ENCODE data around the gene KY.
A peak's percentile ranks its signal among the peaks of the same experiment; 100 is the strongest.
"Not testable (repeated sequence)": the region's sequence is repeated elsewhere in the genome, so short reads cannot be mapped to it uniquely, and the experiment has no call there.

The KY gene

DNA sequence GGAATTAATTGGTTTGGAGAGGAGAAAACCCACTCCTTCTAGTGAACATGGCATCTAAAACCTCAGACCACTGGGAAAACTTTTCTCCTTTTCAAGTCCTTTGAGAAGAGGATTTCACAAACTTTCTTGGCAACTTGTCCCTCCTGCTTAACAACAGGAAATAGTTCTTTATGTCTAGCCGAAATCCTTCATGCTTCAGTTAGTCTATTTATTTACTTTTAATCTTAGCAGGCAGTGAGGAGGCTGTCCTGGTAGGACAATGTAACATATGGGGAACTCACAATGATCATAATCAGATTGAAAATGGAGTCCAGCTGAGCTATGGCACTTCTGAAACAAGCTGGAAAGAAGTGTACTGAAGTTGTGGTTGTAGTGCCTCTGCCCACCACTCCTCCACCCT is 50.6 kb downstream of the KY start:
- no peak for DNase-seq

DNA sequence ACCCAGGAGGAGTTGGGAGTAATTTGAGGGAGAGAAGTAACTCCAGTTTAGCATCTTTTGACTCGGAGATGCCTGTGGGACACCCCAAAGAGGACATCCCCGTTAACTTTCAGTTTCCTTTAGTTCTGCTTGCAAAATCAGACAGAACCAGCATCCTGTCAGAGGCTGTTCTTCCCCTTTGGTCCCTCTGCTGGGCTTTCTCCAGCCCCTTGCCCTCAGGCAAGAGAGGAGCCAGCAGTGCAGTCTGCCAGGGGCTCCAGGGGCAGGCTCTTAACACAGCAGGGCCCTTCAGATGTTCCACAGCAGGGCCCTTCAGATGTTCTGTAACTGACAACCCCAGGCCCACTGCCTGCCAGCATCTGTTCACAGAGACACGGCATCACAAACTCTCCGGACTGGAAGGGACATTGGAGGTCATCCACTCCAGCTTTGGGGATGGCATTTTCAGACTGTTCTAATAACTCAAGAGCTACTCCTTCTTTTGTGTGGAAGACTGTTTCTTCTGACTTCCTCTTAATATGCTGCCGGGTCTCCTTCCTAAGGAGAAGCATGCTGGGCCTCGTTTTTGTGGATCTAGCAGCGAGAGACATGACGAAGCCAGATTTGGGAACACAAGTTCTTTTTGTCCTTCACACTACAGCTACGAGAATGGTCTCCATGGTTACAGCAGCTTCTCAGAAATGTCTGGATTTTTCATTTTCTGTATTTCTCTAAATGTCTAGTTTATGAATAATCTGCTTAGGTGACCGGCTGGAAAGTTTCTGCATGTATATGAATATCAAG is 51.9 kb downstream of the KY start:
- DNase-seq, result no peak

DNA sequence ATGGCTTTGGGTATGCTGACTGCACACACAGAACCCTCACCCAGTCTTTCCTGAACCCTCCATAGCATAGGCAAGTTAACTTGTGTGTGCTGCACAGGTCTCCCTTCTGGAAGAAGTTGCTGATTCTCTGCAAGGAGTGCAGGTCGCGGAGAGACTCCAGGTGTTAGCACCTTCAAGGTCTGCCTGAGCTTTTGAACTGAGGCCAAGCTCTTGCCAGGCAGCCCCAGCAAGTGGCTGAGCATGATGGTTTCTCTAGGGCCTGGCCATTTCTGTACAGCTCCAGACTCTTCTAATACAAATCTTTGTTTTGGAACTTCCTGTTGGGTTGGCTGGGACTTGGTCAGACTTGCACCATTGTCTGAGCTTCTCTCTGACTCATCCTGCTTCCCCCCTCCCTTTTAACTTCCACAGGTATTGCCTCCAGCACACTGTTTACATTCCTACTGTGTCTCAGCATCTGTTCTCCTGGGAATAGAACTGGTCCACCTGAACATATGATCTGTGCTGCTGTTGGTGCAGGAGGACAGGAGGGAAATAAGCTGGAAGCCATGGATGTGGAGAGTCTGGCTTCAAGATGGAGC is 53.3 kb downstream of the KY start:
- no peak for DNase-seq

DNA sequence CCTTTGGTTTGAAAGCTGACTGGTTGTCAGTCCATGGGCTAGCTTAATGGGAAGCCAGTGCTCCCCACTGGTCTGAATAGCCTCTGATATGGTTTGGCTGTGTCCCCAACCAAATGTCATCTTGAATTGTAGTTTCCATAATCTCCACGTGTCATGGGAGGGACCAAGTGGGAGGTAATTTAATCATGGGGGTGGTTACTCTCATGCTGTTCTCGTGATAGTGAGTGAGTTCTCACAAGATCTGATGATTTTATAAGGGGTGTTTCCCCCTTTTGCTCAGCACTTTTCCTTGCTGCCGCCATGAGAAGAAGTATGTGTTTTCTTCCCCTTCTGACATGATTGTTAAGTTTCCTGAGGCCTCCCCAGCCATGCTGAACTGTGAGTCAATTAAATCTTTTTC is 55.8 kb downstream of the KY start:
- DNase-seq, result not testable (repeated sequence)

DNA sequence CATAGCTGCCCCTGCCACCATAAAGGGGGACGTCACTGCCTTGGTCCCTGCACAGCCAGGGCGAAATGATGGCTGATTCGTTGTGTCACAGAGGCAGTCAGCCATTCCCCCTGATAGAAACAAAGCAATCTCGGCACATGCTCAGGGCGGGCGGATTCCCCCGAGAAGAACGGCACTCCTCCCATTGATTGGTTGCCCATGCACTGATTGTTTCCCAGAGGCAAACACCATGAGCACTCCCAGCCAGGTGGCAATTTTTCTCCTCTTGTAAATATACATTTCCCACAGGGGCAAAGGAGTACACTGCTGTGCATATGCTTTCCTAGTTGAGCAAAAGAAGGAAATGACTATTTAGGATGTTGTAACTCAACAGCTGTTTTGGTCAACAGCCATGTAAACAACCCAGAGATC is 56.5 kb downstream of the KY start:
- DNase-seq, result no peak

DNA sequence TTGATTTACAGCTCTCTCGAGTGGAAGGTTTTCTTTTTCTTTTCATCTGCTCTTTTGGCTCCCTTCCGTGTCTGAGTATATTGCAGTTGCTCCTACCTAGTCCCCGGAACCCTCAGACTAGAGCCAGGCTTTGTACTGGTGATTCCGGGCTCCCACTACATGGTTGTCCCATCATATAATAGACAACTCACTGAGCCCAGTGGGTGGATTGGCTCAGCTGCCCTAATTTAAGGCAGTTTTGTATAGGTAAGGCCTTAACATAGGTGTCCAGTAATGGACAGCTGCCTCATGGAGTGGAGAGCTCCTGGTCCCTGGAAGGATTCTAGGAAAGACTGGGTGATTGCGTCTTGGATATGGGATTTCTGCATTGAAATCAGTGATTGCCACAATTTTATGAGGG is 58.0 kb downstream of the KY start:
- DNase-seq, result no peak

DNA sequence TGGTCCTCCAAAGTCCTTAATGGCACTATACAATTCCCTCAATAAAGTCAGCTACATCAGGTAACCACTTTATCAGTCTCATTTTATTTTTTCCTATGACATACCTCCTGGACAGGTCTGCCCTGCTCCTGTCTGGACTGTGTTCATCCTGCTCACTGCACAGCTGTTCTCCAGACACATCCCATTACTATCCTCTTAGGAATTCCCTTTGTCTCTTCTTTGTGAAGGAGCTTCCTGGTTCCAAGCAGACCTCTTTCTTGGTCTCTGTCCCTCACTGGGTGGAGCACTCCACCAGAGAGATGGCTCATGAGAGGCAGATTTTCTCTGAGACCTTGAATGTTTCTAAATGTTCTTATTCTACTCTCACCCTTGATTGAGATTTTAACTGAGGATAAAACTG is 60.1 kb downstream of the KY start:
- DNase-seq, result no peak

DNA sequence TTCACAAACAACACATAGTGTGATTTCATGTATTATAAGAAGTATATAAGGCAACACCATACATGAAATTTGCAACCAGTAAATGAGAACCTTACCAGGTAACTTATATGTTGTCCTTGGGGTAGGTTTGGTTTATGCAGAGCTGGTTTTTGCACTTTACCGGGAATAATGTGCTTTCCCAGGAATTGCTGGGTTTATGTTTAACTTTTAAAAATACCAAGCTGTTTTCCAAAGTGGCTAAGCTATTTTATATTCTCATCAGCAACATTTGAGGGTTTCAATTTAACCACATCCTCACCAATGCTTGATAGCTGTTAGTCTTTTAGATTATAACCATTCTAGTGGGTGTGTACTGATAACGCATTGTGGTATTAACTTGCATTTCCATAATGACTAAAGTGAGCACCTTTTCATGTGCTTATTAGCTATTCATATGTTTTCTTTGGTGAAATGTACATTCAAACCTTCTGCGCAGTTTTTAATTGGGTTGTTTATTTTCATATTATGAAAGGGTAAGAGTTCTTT is 71.6 kb downstream of the KY start:
- DNase-seq, result peak; percentile 65

DNA sequence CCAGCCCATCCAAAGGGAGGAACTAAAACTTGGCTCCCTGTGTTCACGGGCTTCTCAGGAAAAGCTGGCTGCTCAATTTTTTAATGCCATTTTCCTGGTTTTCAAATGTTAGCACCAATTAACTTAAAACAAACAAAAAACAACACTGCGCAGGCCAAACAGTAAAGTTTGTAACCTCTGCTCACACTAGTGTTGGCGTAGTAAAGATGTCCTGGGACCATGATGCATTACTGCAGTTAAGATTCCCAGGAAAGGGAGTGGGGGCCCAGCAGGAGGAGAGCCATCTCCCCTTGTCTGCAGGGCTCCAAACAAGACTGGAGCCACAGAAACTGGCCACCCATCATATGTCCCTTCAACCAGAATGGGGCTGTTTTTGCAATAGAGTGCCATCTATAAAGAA is 74.0 kb downstream of the KY start:
- DNase-seq, result no peak

DNA sequence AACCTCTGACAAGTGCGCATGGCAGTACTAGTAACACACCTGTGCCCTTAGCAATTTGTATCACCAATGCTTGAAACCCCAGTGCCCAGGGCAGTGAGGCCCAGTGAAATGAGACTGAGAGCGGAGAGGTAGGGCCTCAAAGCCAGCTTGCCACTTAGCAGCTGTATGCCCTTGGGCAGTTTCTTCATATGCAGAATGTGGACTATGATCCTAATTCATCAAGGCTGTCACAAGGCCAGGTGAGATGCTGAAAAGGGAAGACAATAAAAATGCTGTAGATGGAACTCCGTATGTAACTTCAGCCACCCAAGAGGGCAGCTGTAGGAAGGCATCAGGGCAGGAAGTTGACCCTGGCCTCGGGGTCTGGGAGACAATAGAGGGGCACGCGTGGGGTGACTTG is 74.4 kb downstream of the KY start:
- DNase-seq, result no peak

DNA sequence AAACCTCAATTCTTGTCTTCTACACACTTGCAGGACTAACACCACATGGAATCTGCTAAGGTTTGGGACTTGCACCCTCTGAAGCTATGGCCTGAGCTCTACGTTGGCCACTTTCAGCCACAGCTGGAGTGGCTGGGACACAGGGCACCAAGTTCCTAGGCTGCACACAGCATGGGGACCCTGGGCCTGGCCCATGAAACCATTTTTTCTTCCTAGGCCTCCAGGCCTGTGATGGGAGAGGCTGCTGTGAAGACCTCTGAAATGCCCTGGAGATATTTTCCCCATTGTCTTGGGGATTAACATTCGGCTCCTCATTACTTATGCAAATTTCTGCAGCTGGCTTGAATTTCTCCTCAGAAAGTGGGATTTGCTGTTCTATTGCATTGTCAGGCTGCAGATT is 80.9 kb downstream of the KY start:
- DNase-seq, result not testable (repeated sequence)

DNA sequence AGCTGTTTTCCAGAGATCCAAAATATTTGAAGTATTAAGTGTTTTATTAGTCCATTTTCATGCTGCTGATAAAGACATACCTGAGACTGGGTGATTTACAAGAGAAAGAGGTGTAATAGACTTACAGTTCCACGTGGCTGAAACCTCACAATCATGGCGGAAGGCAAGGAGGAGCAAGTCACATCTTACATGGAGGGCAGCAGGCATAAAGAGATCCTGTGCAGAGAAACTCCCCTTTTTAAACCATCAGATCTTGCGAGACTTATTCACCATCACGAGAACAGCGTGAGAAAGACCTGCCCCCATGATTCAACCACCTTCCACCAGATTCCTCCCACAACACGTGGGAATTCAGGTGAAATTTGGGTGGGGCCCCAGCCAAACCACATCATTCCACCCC is 82.0 kb downstream of the KY start:
- DNase-seq, result no peak

DNA sequence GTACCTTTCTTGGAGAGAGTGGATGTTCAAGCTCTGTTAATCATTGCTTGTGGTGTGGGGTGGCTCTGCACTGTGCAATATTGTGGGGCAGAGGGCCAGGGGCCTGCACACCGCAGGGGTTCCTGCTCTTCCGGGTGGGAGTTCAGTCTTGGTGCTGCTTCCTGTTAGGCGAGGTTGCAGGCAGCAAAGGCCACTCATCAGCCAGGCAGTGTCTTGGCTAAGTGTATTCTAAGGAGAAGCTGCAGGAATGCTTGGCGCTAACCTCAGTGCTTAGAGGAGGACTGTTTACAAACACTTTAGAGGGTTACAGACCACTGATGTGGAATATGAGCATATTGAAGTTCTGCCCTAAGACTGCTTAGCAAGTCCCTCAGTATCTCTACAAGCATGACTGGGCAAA is 83.2 kb downstream of the KY start:
- DNase-seq, result no peak

DNA sequence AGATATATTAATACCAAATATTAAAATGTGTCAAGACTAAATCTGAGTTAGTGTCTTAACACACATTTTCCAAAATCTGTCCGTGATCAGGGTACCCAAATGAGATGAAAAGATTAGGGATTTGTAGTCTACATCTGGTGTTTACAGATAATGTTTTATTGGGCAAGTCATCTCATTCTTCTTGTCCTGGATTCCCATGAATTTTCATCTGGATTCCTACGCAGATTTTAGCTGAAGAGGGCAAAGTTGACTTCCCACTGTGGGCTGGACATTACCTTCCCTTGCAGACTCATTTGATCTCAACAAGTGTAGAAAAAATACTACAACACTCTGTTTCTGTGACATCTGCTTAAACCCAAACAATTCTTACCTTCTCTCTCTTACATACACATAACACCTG is 85.8 kb downstream of the KY start:
- DNase-seq, result no peak

DNA sequence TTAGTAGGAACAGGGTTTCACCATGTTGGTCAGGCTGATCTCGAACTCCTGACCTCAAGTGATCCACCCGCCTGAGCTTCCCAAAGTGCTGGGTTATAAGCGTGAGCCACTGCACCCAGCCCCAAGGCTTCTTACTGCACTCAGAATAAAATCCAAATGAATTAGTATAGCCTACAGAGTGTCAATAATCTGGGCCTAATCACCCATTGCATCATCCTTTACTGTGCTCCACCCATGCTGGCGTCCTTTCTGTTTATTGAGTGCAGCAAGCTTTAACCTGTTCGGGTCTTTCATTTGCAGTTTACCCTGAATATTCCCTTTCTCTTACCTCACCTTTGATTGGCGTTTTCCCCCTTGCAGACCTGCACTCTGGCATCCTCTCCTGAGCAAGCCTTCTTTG is 87.2 kb downstream of the KY start:
- no peak for DNase-seq

DNA sequence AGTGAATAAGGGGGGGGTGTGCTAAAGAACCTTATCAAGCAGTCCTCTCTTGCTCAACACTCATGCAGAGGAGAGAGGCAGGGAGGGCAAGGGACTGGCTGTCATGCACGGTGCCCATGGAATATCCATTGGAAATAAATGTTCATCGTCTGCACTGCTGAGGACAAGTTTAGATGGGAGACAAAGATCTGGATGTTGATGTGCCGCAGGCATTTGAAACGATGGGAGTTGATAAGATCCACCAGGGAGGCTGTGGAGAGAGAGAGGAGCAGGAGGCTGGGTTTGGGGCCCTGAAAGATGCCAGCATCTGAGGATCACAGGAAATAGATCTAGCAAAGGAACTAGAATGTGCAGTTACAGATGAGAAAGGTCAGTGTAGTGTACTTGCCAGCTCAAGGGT is 88.8 kb downstream of the KY start:
- DNase-seq, result no peak

DNA sequence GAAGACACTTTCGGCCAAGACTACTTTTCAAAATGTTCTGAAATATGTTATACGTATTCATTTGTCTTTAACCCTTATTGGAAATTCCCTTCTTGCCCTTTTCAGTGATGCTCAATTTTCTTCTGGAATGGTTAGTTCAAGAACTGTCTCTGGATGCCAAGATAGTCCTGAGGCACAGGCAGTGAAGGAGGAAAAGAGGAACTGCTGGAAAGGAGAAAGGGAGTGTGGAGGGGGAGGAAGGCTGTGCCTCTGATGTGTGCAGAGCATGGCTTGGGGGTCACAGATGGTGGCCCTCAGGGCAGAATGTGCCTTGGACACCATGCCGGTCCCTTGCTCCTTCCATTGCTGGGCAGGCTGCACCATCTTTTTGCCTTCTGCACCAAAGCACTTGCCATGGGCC is 91.2 kb downstream of the KY start:
- no peak for DNase-seq

Measured in hematopoietic multipotent progenitor cell treated with erythropoietin and hydrocortisone succinate and interleukin-3 and kit ligand, for 6 days (in vitro differentiated cells).